Measurements from ENCODE around the gene RBM20.
A peak's percentile ranks its signal among the peaks of the same experiment; 100 is the strongest.

RBM20 gene

DNA sequence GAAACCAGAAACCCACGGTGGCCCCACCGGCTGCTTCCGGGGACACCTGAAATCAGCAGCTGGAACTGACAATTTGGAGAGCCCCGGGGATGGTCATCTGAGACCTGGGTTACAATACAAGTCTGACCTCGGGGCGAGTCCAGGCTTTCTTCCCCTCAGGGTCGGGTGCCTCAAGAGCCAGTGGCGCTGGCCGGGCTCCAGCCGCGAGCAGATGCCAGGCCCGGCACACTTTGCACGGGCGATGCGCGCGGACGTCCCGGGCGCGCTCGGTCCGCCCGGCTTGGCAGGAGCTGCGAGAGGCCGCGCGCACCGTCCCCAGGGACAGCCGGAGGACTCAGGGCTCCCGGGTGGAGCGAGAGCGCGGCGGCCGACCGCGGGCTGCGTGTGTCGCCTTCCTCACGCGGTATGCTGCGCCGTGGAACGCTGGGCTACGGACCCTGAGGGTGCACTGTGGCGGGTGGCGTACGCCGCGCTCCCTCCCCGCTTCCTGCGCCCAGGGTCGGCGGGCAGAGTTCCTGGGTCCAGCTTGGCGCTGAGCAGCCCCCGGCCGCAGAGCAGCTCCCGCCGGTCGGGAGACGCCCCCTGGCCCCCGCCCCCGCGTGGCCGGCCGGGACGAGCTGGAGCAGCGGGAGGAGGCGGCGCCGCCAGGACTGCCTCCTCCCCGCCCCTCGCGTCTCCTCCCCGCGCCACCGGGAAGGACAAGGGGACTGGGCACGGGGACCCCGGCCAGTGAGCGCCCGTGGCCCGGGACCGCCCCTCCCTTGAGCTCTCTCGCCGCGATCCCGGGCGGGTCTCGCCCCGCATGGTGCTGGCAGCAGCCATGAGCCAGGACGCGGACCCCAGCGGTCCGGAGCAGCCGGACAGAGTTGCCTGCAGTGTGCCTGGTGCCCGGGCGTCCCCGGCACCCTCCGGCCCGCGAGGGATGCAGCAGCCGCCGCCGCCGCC, at the start of gene RBM20:
Gene RBM20 (plus strand): TSS at position 684 of the 945 bp plus-strand sequence. CDS start 119 bp downstream, at position 803.
- no peak for DNase-seq (ENCODE audit: low read depth)
- TF ChIP-seq CTCF (IDR thresholded peaks at IDR 0.05; ENCODE audit: low read depth, low read length, missing control alignments) = no peak
- H3K4me3 ChIP-seq (ENCODE audit: low read depth, low read length) = peak within 1 kb of the TSS; percentile 55

GRCh38 chr10:110597476-110597875, 46.7 kb upstream of the RBM20 start:
- DNase-seq (ENCODE audit: low read depth) = no peak
- no peak for TF ChIP-seq CTCF (IDR thresholded peaks at IDR 0.05; ENCODE audit: low read depth, low read length, missing control alignments)
- H3K4me3 ChIP-seq (ENCODE audit: low read depth, low read length) = no peak overlapping the region

- H3K4me3 ChIP-seq (ENCODE audit: low read depth, low read length) = no peak overlapping the region
- DNase-seq (ENCODE audit: low read depth) = no peak
- peak; percentile 57 for TF ChIP-seq CTCF (IDR thresholded peaks at IDR 0.05; ENCODE audit: low read depth, low read length, missing control alignments)
These were observed 43.5 kb upstream of the RBM20 start for GRCh38 chr10:110600487-110601101.

- no peak overlapping the region for H3K4me3 ChIP-seq (ENCODE audit: low read depth, low read length)
- TF ChIP-seq CTCF (IDR thresholded peaks at IDR 0.05; ENCODE audit: low read depth, low read length, missing control alignments) = no peak
- DNase-seq (ENCODE audit: low read depth) = no peak
These were observed 42.6 kb upstream of the RBM20 start for GRCh38 chr10:110601581-110601980.

GRCh38 chr10:110608087-110608486, 36.0 kb upstream of the RBM20 start:
- no peak for TF ChIP-seq CTCF (IDR thresholded peaks at IDR 0.05; ENCODE audit: low read depth, low read length, missing control alignments)
- H3K4me3 ChIP-seq (ENCODE audit: low read depth, low read length) = no peak overlapping the region
- DNase-seq (ENCODE audit: low read depth) = no peak

DNA sequence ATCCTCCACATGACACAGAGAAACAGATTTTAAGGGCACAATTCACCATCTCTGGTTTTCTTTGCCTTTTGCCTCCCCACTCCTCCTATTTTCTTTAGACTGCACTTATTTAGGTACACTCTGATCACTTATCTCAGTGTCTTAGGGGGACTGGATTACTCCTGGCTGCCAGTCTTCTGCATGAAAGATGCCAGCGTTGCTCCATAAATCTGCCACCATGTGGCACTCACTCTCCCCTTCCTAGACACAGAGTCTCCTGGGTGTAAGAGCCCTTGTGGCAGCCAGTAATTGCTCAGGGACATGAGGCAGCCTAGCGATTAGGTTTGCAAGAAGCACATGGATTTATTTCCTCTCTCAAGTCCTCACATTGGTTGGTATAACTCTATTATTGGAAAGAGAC, 34.5 kb upstream of the RBM20 start:
- no peak overlapping the region for H3K4me3 ChIP-seq (ENCODE audit: low read depth, low read length)
- no peak for DNase-seq (ENCODE audit: low read depth)
- no peak for TF ChIP-seq CTCF (IDR thresholded peaks at IDR 0.05; ENCODE audit: low read depth, low read length, missing control alignments)

All from GM12864 (cell line).